ENCODE data around the gene HARS1.

- TF ChIP-seq CTCF (IDR thresholded peaks at IDR 0.05) (no peak), POLR2A (IDR thresholded peaks at IDR 0.05) (no peak)
Measured at GRCh38 chr5:140633501-140633900, 57.7 kb downstream of the HARS1 start.

Data from thyroid gland (tissue), 4 donors.